ENCODE data around the gene EHMT1. TPM values are rescaled to one million over a fixed set of nuclear protein-coding genes. Genes with fewer than 3 reads are reported as not detected.
"Not testable (repeated sequence)": the region's sequence is repeated elsewhere in the genome, so short reads cannot be mapped to it uniquely, and the experiment has no call there.

The EHMT1 gene
- polyA plus RNA-seq, 3 donors = 10.1 to 46.5 (median 15.0) TPM

- peaks cover 46 to 58% of the 10 kb centered on the region in 2 donors for H3K4me1 ChIP-seq (ENCODE audit: control insufficient read depth in 1 of 2, insufficient read depth in 2 of 2, low read length in 2 of 2)
- no peaks in the 10 kb centered on the region for H3K9me3 ChIP-seq (replicated peaks in 1 of 2; ENCODE audit: control insufficient read depth in 1 of 2, insufficient read depth in 1 of 2, low read length in 2 of 2)
- Mint-ChIP-seq H3K9me3 (no peaks in the 10 kb centered on the region), H3K4me1 (peaks cover 45% of the 10 kb centered on the region), H3K27me3 (ENCODE audit: low read depth in 3 of 3) (no peaks in the 10 kb centered on the region), H3K27ac (peak overlapping the region in 2 of 7 donors; percentile 1 to 37), H3K4me3 (no peak overlapping the region), H3K36me3 (peaks cover 5 to 25% of the 10 kb centered on the region in 2 donors)
- H3K4me2 ChIP-seq (replicated peaks; ENCODE audit: extremely low read depth, low read length, poor library complexity, severe bottlenecking) = no peak overlapping the region
- no peak overlapping the region for H3K9ac ChIP-seq (ENCODE audit: insufficient read depth, low read length, poor library complexity, severe bottlenecking)
- intact Hi-C loops (cut with micrococcal nuclease) = no loop called here
- no peak overlapping the region for H3K27ac ChIP-seq (ENCODE audit: low read depth in 1 of 2, low read length in 2 of 2)
- WGBS (ENCODE audit: insufficient coverage) = 74% methylated on average over 2 of the region's 6 CpGs
- H3K4me3 ChIP-seq (replicated peaks in 1 of 3; ENCODE audit: low read depth in 2 of 3, low read length in 3 of 3) = no peak overlapping the region
- peaks cover 93% of the 10 kb centered on the region for H3K79me2 ChIP-seq (ENCODE audit: insufficient read depth, low read length)
- TF ChIP-seq CTCF (IDR thresholded peaks at IDR 0.05) = peak; percentile 48
- DNase-seq = no peak
- H2AFZ ChIP-seq (ENCODE audit: insufficient read depth, low read depth, low read length, poor library complexity, severe bottlenecking) = no peak overlapping the region
- H4K20me1 ChIP-seq (ENCODE audit: insufficient read depth, low read length) = peaks cover 77% of the 10 kb centered on the region
- peaks cover 4 to 13% of the 10 kb centered on the region in 2 donors for H3K36me3 ChIP-seq (replicated peaks in 1 of 2; ENCODE audit: control insufficient read depth in 1 of 2, insufficient read depth in 2 of 2, low read length in 2 of 2)
- no peaks in the 10 kb centered on the region for H3K27me3 ChIP-seq (ENCODE audit: control insufficient read depth in 2 of 2, insufficient read depth in 2 of 2, low read length in 2 of 2)
Observed at GRCh38 chr9:137621131-137621757, 2.4 kb downstream of the EHMT1 start.

DNA sequence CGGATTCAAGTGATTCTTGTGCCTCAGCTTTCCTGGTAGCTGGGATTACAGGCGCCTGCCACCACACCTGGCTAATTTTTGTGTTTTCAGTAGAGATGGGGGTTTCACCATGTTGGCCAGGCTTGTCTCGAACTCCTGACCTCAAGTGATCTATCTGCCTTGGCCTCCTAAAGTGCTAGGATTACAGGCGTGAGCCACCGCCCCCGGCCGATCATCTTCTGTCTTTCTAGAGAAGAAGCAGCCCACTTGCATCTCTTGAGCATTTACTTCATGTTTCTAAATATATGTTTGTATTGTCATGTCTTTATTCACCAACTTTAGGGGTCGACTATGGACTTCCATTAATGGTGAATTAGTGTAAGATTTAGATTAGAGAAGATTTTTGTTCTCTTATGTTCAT, 3.4 kb downstream of the EHMT1 start:
- H3K4me3 ChIP-seq (replicated peaks in 1 of 3; ENCODE audit: low read depth in 2 of 3, low read length in 3 of 3); H3K9me3 ChIP-seq (replicated peaks in 1 of 2; ENCODE audit: control insufficient read depth in 1 of 2, insufficient read depth in 1 of 2, low read length in 2 of 2); H3K9ac ChIP-seq (ENCODE audit: insufficient read depth, low read length, poor library complexity, severe bottlenecking); DNase-seq; intact Hi-C loops (cut with micrococcal nuclease); H3K27ac ChIP-seq (ENCODE audit: low read depth in 1 of 2, low read length in 2 of 2); H3K27me3 ChIP-seq (ENCODE audit: control insufficient read depth in 2 of 2, insufficient read depth in 2 of 2, low read length in 2 of 2); H2AFZ ChIP-seq (ENCODE audit: insufficient read depth, low read depth, low read length, poor library complexity, severe bottlenecking); H3K36me3 ChIP-seq (replicated peaks in 1 of 2; ENCODE audit: control insufficient read depth in 1 of 2, insufficient read depth in 2 of 2, low read length in 2 of 2); H3K4me2 ChIP-seq (replicated peaks; ENCODE audit: extremely low read depth, low read length, poor library complexity, severe bottlenecking); H3K4me3 Mint-ChIP-seq; H3K9me3 Mint-ChIP-seq; H3K27me3 Mint-ChIP-seq (ENCODE audit: low read depth in 3 of 3): not testable (repeated sequence)
- 90% methylated on average over 2 of the region's 8 CpGs for WGBS (ENCODE audit: insufficient coverage)
- peak overlapping the region in 2 of 7 donors; percentile 37 to 53 for H3K27ac Mint-ChIP-seq
- peaks cover 5 to 25% of the 10 kb centered on the region in 2 donors for H3K36me3 Mint-ChIP-seq
- Histone ChIP-seq H3K79me2 (ENCODE audit: insufficient read depth, low read length) (peaks cover 93% of the 10 kb centered on the region), H4K20me1 (ENCODE audit: insufficient read depth, low read length) (peaks cover 77% of the 10 kb centered on the region), H3K4me1 (ENCODE audit: control insufficient read depth in 1 of 2, insufficient read depth in 2 of 2, low read length in 2 of 2) (peaks cover 49 to 55% of the 10 kb centered on the region in 2 donors)
- H3K4me1 Mint-ChIP-seq = peaks cover 48% of the 10 kb centered on the region
